GM18907 (cell line): ENCODE results near the gene BST2.
A peak's percentile ranks its signal among the peaks of the same experiment; 100 is the strongest.

Experiments
- ATAC-seq: cut with Tn5 transposase; IDR thresholded peaks from one replicate; pipeline ENCODE4 v1.9.1; 2021; ENCODE audit warnings: mild to moderate bottlenecking, moderate library complexity; ENCODE audit not compliant: unreplicated experiment

BST2 gene

GRCh38 chr19:17405250-17406045 is at the start of gene BST2:
TSS of gene BST2 (minus strand) at chr19:17405630. CDS start at chr19:17405575, 55 bp downstream.
- ATAC-seq = peak; percentile 79

- ATAC-seq = no peak
Measured at GRCh38 chr19:17454576-17455071, 49.2 kb upstream of the BST2 start.

GRCh38 chr19:17451820-17452219 is 46.4 kb upstream of the BST2 start:
- ATAC-seq = no peak

GRCh38 chr19:17450264-17451075 is 45.0 kb upstream of the BST2 start:
- no peak for ATAC-seq

- no peak for ATAC-seq
Measured at GRCh38 chr19:17448131-17448967, 42.9 kb upstream of the BST2 start, which contains the start of gene TMEM221. TSS of gene TMEM221 (minus strand) at chr19:17448668. CDS start at chr19:17448462, 206 bp downstream.

GRCh38 chr19:17447704-17448130 is 42.3 kb upstream of the BST2 start:
- no peak for ATAC-seq

- no peak for ATAC-seq
Measured at GRCh38 chr19:17445526-17446165, 40.2 kb upstream of the BST2 start.

GRCh38 chr19:17441241-17442021 is 36.0 kb upstream of the BST2 start:
- no peak for ATAC-seq

- no peak for ATAC-seq
Measured at GRCh38 chr19:17436874-17437267, 31.4 kb upstream of the BST2 start.

- no peak for ATAC-seq
Measured at GRCh38 chr19:17436094-17436873, 30.9 kb upstream of the BST2 start.

GRCh38 chr19:17435218-17435617 is 29.8 kb upstream of the BST2 start:
- no peak for ATAC-seq

- no peak for ATAC-seq
Measured at GRCh38 chr19:17431417-17431816, 26.0 kb upstream of the BST2 start.

- no peak for ATAC-seq
Measured at GRCh38 chr19:17429641-17430113, 24.2 kb upstream of the BST2 start.

GRCh38 chr19:17424743-17425365 is 19.4 kb upstream of the BST2 start:
- ATAC-seq = no peak

- no peak for ATAC-seq
Measured at GRCh38 chr19:17423429-17424208, 18.2 kb upstream of the BST2 start.

- ATAC-seq = no peak
Measured at GRCh38 chr19:17421942-17422341, 16.5 kb upstream of the BST2 start.

- peak; percentile 39 for ATAC-seq
Measured at GRCh38 chr19:17420475-17420924, 15.1 kb upstream of the BST2 start.
